ENCODE measurements around the gene CYP2B6.

The CYP2B6 gene

DNA sequence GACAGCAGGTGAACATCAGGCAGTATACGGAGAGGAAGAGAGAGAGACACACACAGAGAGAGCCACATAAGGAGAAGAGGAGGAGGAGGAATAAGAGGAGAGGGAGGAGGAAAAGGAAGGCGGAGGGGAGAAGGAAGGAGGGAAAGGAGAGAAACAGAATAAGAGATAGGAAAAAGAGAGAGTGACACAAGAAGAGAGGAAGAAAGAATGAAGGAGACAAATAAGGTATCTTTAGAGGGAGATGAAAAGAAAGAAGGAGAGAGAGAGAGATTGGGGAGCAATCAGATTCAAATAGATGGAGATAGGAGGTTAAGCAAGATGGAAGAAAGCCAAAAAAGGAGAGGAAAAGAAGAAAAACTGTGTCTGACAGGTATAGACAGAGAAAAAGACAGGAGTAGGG, 44.0 kb upstream of the CYP2B6 start:
- no peaks in the 10 kb centered on the region for H4K20me1 ChIP-seq (ENCODE audit: insufficient read depth, low read length)
- H3K4me3 ChIP-seq (ENCODE audit: low read depth in 1 of 2, low read length in 2 of 2) = no peak overlapping the region
- no peaks in the 10 kb centered on the region for H3K9me3 ChIP-seq (ENCODE audit: insufficient read depth, low read length, severe bottlenecking)
- no peaks in the 10 kb centered on the region for H3K79me2 ChIP-seq (ENCODE audit: insufficient read depth, low read length)
- DNase-seq (no peak), ATAC-seq (ENCODE audit: insufficient read depth, low read depth) (no peak)
- H2AFZ ChIP-seq (ENCODE audit: low read depth, low read length) = no peak overlapping the region
- no peaks in the 10 kb centered on the region for H3K27me3 ChIP-seq (ENCODE audit: insufficient read depth, low read length, poor library complexity)
- no peaks in the 10 kb centered on the region for H3K4me1 ChIP-seq (ENCODE audit: insufficient read depth, low read length)
- no peak overlapping the region for H3K27ac ChIP-seq (ENCODE audit: low read length)
- no peak overlapping the region for H3K9ac ChIP-seq (ENCODE audit: low read depth, low read length)
- no peak for TF ChIP-seq EZH2 (IDR thresholded peaks at IDR 0.05; ENCODE audit: borderline replicate concordance, low read depth, low read length, severe bottlenecking)
- no peak for TF ChIP-seq CTCF (IDR thresholded peaks at IDR 0.05; ENCODE audit: borderline replicate concordance, extremely low read depth, low read length, poor library complexity, severe bottlenecking)
- H3K36me3 ChIP-seq (ENCODE audit: insufficient read depth, low read length) = no peaks in the 10 kb centered on the region
- no peak overlapping the region for H3K4me2 ChIP-seq (ENCODE audit: insufficient read depth, low read length)

GRCh38 chr19:40947573-40947972, 43.5 kb upstream of the CYP2B6 start:
- no peak for ATAC-seq (ENCODE audit: insufficient read depth, low read depth)
- H3K4me2 ChIP-seq (ENCODE audit: insufficient read depth, low read length) = no peak overlapping the region
- peaks cover 2% of the 10 kb centered on the region for H3K9me3 ChIP-seq (ENCODE audit: insufficient read depth, low read length, severe bottlenecking)

DNA sequence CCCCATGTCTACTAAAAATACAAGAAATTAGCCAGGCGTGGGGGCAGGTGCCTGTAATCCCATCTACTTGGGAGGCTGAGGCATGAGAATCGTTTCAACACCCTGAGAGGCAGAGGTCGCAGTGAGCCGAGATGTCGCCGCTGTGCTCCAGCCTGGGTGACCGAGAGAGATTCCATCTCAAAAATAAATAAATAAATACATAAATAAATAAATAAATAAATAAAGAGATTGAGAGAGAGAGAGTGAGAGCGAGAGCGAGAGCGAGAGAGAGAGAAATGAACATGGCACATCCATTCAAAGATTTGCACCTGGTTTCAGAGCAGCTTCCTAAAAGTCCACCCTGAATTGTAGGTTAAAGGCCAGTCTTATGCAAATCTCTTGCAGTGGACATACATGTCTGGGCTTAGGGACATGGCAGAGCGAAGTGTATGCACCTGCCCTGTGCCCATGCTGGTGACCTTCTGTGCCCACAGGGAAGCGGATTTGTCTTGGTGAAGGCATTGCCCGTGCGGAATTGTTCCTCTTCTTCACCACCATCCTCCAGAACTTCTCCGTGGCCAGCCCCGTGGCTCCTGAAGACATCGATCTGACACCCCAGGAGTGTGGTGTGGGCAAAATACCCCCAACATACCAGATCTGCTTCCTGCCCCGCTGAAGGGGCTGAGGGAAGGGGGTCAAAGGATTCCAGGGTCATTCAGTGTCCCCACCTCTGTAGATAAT, 42.3 kb upstream of the CYP2B6 start:
- DNase-seq = no peak

More at GRCh38 chr19:40947573-40947972, 43.5 kb upstream of the CYP2B6 start:
- H3K4me1 ChIP-seq (ENCODE audit: insufficient read depth, low read length) = no peaks in the 10 kb centered on the region
- H4K20me1 ChIP-seq (ENCODE audit: insufficient read depth, low read length) = no peaks in the 10 kb centered on the region
- TF ChIP-seq CTCF (IDR thresholded peaks at IDR 0.05; ENCODE audit: borderline replicate concordance, extremely low read depth, low read length, poor library complexity, severe bottlenecking) (no peak), EZH2 (IDR thresholded peaks at IDR 0.05; ENCODE audit: borderline replicate concordance, low read depth, low read length, severe bottlenecking) (no peak)
- no peak for DNase-seq
- H3K4me3 ChIP-seq (ENCODE audit: low read depth in 1 of 2, low read length in 2 of 2) = no peak overlapping the region
- no peaks in the 10 kb centered on the region for H3K27me3 ChIP-seq (ENCODE audit: insufficient read depth, low read length, poor library complexity)
- H3K27ac ChIP-seq (ENCODE audit: low read length) = no peak overlapping the region
- H2AFZ ChIP-seq (ENCODE audit: low read depth, low read length) = no peak overlapping the region
- no peaks in the 10 kb centered on the region for H3K79me2 ChIP-seq (ENCODE audit: insufficient read depth, low read length)
- H3K9ac ChIP-seq (ENCODE audit: low read depth, low read length) = no peak overlapping the region
- H3K36me3 ChIP-seq (ENCODE audit: insufficient read depth, low read length) = no peaks in the 10 kb centered on the region

More for the DNA sequence above, 42.3 kb upstream of the CYP2B6 start:
- no peak for ATAC-seq (ENCODE audit: insufficient read depth, low read depth)
- Histone ChIP-seq H3K27ac (ENCODE audit: low read length) (no peak overlapping the region), H2AFZ (ENCODE audit: low read depth, low read length) (no peak overlapping the region), H3K4me2 (ENCODE audit: insufficient read depth, low read length) (no peak overlapping the region), H3K9ac (ENCODE audit: low read depth, low read length) (no peak overlapping the region), H3K36me3 (ENCODE audit: insufficient read depth, low read length) (no peaks in the 10 kb centered on the region), H3K27me3 (ENCODE audit: insufficient read depth, low read length, poor library complexity) (no peaks in the 10 kb centered on the region), H3K79me2 (ENCODE audit: insufficient read depth, low read length) (no peaks in the 10 kb centered on the region), H3K9me3 (ENCODE audit: insufficient read depth, low read length, severe bottlenecking) (peaks cover 13% of the 10 kb centered on the region), H3K4me3 (ENCODE audit: low read depth in 1 of 2, low read length in 2 of 2) (no peak overlapping the region), H3K4me1 (ENCODE audit: insufficient read depth, low read length) (no peaks in the 10 kb centered on the region), H4K20me1 (ENCODE audit: insufficient read depth, low read length) (no peaks in the 10 kb centered on the region)
- TF ChIP-seq CTCF (IDR thresholded peaks at IDR 0.05; ENCODE audit: borderline replicate concordance, extremely low read depth, low read length, poor library complexity, severe bottlenecking) (no peak), EZH2 (IDR thresholded peaks at IDR 0.05; ENCODE audit: borderline replicate concordance, low read depth, low read length, severe bottlenecking) (no peak)
